ENCODE data around the gene ABCD2.

The ABCD2 gene

DNA sequence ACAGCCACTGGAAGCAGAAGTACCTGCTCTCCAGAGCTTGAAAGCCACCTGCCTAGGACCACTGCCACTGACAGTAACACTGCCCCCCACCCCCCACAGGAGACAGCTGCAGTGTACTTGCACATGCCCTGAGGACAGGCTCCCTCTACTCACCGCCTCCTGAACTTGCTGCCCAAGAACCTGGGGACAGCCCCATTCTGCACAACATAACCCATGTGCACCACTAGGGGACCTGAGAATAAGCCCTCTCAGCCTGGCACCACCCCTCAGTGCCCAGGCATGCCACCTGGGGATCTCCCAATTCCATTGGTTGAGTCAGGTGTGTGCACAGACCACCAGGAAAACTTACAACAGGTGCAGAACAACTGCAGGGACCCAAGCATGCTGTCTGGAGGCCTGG is 109.6 kb downstream of the ABCD2 start:
- Histone ChIP-seq H3K4me3 (ENCODE audit: low read length) (no peak overlapping the region), H3K36me3 (replicated peaks; ENCODE audit: insufficient read depth, low read length) (no peaks in the 10 kb centered on the region), H3K4me2 (ENCODE audit: low read depth, low read length) (no peak overlapping the region), H3K9me3 (replicated peaks; ENCODE audit: insufficient read depth, low read length) (no peaks in the 10 kb centered on the region), H3K4me1 (ENCODE audit: low read length) (no peaks in the 10 kb centered on the region), H3K9ac (ENCODE audit: low read length) (no peak overlapping the region), H2AFZ (ENCODE audit: low read length) (no peak overlapping the region), H4K20me1 (ENCODE audit: insufficient read depth, low read length) (no peaks in the 10 kb centered on the region), H3K79me2 (ENCODE audit: low read length) (no peaks in the 10 kb centered on the region), H3F3A (ENCODE audit: insufficient read depth, low read length) (no peaks in the 10 kb centered on the region), H3K27ac (ENCODE audit: low read length) (no peak overlapping the region), H3K27me3 (replicated peaks; ENCODE audit: insufficient read depth, low read length) (no peaks in the 10 kb centered on the region), H3K9me2 (replicated peaks; ENCODE audit: insufficient read depth, low read length) (no peaks in the 10 kb centered on the region; the same call in 1 of the 2 replicates)
- no peak for TF ChIP-seq CTCF (IDR thresholded peaks at IDR 0.05; ENCODE audit: low read length)
- no peak for TF ChIP-seq EZH2 (optimal IDR thresholded peaks at IDR 0.05; ENCODE audit: low read depth, low read length)
- no peak for TF ChIP-seq EZH2phosphoT487 (IDR thresholded peaks at IDR 0.05; ENCODE audit: low read length)
- no peak for DNase-seq

DNA sequence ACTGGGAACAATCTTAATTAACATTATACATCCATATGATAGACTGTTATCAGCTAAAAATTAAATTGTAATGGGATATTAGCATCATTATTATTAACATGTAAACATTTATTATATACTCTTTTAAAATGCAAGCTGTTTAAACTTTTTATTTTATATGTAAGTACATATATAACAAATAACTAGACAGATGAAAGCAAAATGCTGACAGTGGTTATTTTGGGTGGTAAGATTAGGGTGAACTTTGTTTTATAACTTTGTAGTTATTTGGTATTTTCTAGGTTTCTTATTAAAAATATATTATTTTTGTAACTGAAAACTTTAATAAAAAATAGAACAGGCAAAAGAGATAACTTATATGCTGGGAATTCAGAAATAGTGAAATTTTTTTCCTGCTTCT is 114.0 kb downstream of the ABCD2 start:
- no peak overlapping the region for H3K4me2 ChIP-seq (ENCODE audit: low read depth, low read length)
- H3K9ac ChIP-seq (ENCODE audit: low read length) = no peak overlapping the region
- no peaks in the 10 kb centered on the region for H3K27me3 ChIP-seq (replicated peaks; ENCODE audit: insufficient read depth, low read length)
- no peaks in the 10 kb centered on the region for H3K4me1 ChIP-seq (ENCODE audit: low read length)
- no peaks in the 10 kb centered on the region for H3K36me3 ChIP-seq (replicated peaks; ENCODE audit: insufficient read depth, low read length)
- no peak overlapping the region for H2AFZ ChIP-seq (ENCODE audit: low read length)
- no peak overlapping the region for H3K4me3 ChIP-seq (ENCODE audit: low read length)
- H3K27ac ChIP-seq (ENCODE audit: low read length) = no peak overlapping the region
- no peaks in the 10 kb centered on the region; the same call in 1 of the 2 replicates for H3K9me2 ChIP-seq (replicated peaks; ENCODE audit: insufficient read depth, low read length)
- TF ChIP-seq CTCF (IDR thresholded peaks at IDR 0.05; ENCODE audit: low read length) = no peak
- TF ChIP-seq EZH2phosphoT487 (IDR thresholded peaks at IDR 0.05; ENCODE audit: low read length) = no peak
- TF ChIP-seq EZH2 (optimal IDR thresholded peaks at IDR 0.05; ENCODE audit: low read depth, low read length) = no peak
- DNase-seq = no peak
- no peaks in the 10 kb centered on the region for H3F3A ChIP-seq (ENCODE audit: insufficient read depth, low read length)
- H4K20me1 ChIP-seq (ENCODE audit: insufficient read depth, low read length) = no peaks in the 10 kb centered on the region
- no peaks in the 10 kb centered on the region for H3K9me3 ChIP-seq (replicated peaks; ENCODE audit: insufficient read depth, low read length)
- no peaks in the 10 kb centered on the region for H3K79me2 ChIP-seq (ENCODE audit: low read length)

DNA sequence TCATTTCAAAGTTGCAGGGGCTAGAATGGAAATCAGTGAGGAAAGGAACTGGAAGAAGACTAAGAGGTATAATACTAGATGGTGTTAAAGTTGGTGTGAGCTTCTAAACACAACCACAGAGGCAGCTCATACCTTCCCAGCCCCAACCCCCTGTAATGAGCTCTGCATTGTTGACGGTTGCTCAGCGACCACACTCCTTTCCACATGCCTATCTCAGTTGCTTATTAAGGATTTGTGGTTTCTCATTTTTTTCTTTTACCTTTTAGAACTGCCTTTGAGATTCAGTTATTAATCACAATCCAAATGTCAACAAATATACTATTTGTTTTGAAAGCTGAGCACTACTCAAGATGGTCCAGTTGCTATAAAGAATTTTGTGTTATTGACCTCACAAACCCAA is 114.6 kb downstream of the ABCD2 start:
- no peaks in the 10 kb centered on the region for H3K27me3 ChIP-seq (replicated peaks; ENCODE audit: insufficient read depth, low read length)
- H3F3A ChIP-seq (ENCODE audit: insufficient read depth, low read length) = no peaks in the 10 kb centered on the region
- H3K4me1 ChIP-seq (ENCODE audit: low read length) = no peaks in the 10 kb centered on the region
- H3K27ac ChIP-seq (ENCODE audit: low read length) = no peak overlapping the region
- no peak overlapping the region for H3K4me2 ChIP-seq (ENCODE audit: low read depth, low read length)
- H2AFZ ChIP-seq (ENCODE audit: low read length) = no peak overlapping the region
- no peaks in the 10 kb centered on the region for H3K36me3 ChIP-seq (replicated peaks; ENCODE audit: insufficient read depth, low read length)
- TF ChIP-seq CTCF (IDR thresholded peaks at IDR 0.05; ENCODE audit: low read length) (no peak), EZH2phosphoT487 (IDR thresholded peaks at IDR 0.05; ENCODE audit: low read length) (no peak), EZH2 (optimal IDR thresholded peaks at IDR 0.05; ENCODE audit: low read depth, low read length) (no peak)
- no peaks in the 10 kb centered on the region for H4K20me1 ChIP-seq (ENCODE audit: insufficient read depth, low read length)
- no peaks in the 10 kb centered on the region; the same call in 1 of the 2 replicates for H3K9me2 ChIP-seq (replicated peaks; ENCODE audit: insufficient read depth, low read length)
- H3K9me3 ChIP-seq (replicated peaks; ENCODE audit: insufficient read depth, low read length) = no peaks in the 10 kb centered on the region
- no peak overlapping the region for H3K4me3 ChIP-seq (ENCODE audit: low read length)
- H3K79me2 ChIP-seq (ENCODE audit: low read length) = no peaks in the 10 kb centered on the region
- no peak overlapping the region for H3K9ac ChIP-seq (ENCODE audit: low read length)
- no peak for DNase-seq
